Ovary (tissue), 9 donors: Measurements from ENCODE around the gene UGT3A2. TPM values are rescaled to one million over a fixed set of nuclear protein-coding genes. Genes with fewer than 3 reads are reported as not detected.
"Not testable (repeated sequence)": the region's sequence is repeated elsewhere in the genome, so short reads cannot be mapped to it uniquely, and the experiment has no call there.

Experiments used
- DNase-seq, 5 donors: peaks; one replicate each; pipeline ENCODE4 v3.0.0-alpha.2; 2019 to 2020
- H3K27ac ChIP-seq, 2 donors: fragments of 200-600 bp; one replicate each; pipeline versions ENCODE4 v1.5.1 to v1.8.0; 2019 to 2022
- H3K27me3 ChIP-seq: fragments of 200-600 bp; one replicate; pipeline ENCODE4 v1.8.0; 2022
- H3K36me3 ChIP-seq: fragments of 200-600 bp; sonication (generic); one replicate; pipeline ENCODE4 v1.5.1; 2019
- H3K4me1 ChIP-seq: one replicate; pipeline ENCODE4 v1.8.1; 2013; ENCODE audit warnings: mild to moderate bottlenecking, moderate library complexity; ENCODE audit not compliant: insufficient read depth
- H3K4me3 ChIP-seq: fragments of 200-600 bp; sonication (generic); one replicate; pipeline ENCODE4 v1.5.1; 2017
- H3K9me3 ChIP-seq, 2 donors: fragments of 200-600 bp in 1 of 2; sonication (generic) in 1 of 2; one replicate each; pipeline versions ENCODE4 v1.5.1 to v1.8.1; 2013 to 2019; ENCODE audit warnings: mild to moderate bottlenecking in 1 of 2, moderate library complexity in 1 of 2
- EP300 ChIP-seq: sonication (generic); formaldehyde crosslinking; IDR thresholded peaks from one replicate; pipeline ENCODE4 v1.6.1; 2017; ENCODE audit warnings: antibody characterized with exemption
- POLR2A ChIP-seq: fragments of 450-650 bp; IDR thresholded peaks from one replicate; pipeline ENCODE4 v1.6.1; 2017; ENCODE audit warnings: antibody characterized with exemption, mild to moderate bottlenecking, moderate library complexity
- WGBS, 3 donors: extraction: QIAGEN DNeasy Blood & Tissue Kit in 1 of 3; methylation state at CpG; one replicate each; pipeline versions ENCODE4 v1.1.5 to v1.1.7; 2013 to 2017; 5-methylcytosine and 5-hydroxymethylcytosine counted together
- intact Hi-C, 4 donors: fragments of 100-400 bp; cut with DNase I; formaldehyde crosslinking; loops; one replicate each; pipeline versions ENCODE4 v1.11.0 to v1.15.1; 2022 to 2023
- polyA plus RNA-seq, 2 donors: library from polyadenylated mRNA; stranded (reverse); fragments of 200-250 nt in 1 of 2; fragments of 350-450 nt in 1 of 2; fragmentation: Illumina TruSeq in 1 of 2; extraction: RNeasy Lipid Tissue Mini Kit (QIAGEN cat#74804) in 1 of 2; gene quantifications; one replicate each; pipeline ENCODE4 v1.2.3, GENCODE V29; 2013 to 2014
- total RNA-seq, 7 donors: library from RNA; depleted of rRNA in 2 of 7; stranded (reverse); fragments of >200 nt in 2 of 7; fragmentation: NEBNext Ultra II Directional in 3 of 7; extraction: Animal tissue kit (Norgen Biotek cat#: 25700) in 3 of 7; gene quantifications; one replicate each; pipeline versions ENCODE4 v1.1.0 to v1.2.4, GENCODE V29; 2016 to 2023
- TF ChIP-seq, protein P1 (sequence below), 3 donors: fragments of 450-650 bp in 2 of 3; fragments of 200-600 bp in 1 of 3; IDR thresholded peaks; one replicate each; pipeline versions ENCODE4 v1.5.1 to v1.8.0; 2016 to 2022; ENCODE audit warnings: antibody characterized with exemption in 3 of 3, mild to moderate bottlenecking in 1 of 3
- donor health status: DM: no; HTN: no; CAD: no; lungs with moderate emphysema.
- donor health status: DM: no; HTN: no; CAD: no.
- donor health status: Bipolar disorder and iron deficiency.
- donor health status: DM: yes; HTN: yes; CAD: no.
- donor health status: DM: no; HTN: no; CAD: no.
- donor health status: DM: yes; HTN: yes; CAD: no.

UGT3A2 gene
- total and polyA plus RNA-seq, 9 donors, result 0.23 TPM; not detected in 8

DNA sequence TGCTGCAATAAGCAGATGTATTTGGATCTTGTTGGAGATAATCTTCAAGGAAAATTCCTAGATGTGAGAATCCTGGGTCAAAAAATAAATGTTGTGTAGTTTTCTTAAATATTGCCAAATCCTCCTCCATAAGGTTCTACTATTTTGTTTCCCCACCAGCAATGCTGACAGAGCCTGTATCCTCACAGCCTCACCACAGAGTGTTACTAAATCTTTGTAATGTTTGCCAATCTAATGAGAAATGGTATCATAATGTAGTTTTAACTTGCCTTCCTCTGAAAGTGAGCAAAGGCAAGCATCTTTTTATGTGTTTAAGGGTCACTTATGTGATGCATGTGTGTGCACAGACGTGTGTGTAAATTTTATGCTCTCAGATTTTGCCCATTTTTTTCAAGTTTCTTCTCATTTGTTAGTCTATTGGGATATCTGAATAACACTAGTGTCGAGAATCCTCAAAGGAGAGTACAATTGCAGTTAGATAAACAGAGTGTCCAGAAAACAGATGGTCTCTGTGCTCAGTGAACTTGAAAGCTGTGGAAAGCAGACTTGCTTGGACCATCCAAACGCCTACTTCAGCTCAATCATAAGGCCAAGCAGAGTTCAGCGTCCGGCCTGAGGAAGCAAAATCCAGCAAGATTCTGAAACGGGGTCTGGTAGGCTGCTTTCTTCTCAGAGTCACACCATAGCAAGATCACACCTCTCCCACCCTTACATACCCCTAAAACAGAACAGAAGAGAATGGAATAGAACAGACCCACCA lies 39.8 kb downstream of the UGT3A2 start:
- H3K4me3 ChIP-seq, result no peak overlapping the region
- 69 to 82% (median 76%) methylated on average over 6 of the region's 6 CpGs for WGBS, 3 donors
- no peaks in the 10 kb centered on the region for H3K27me3 ChIP-seq
- H3K9me3 ChIP-seq, result no peaks in the 10 kb centered on the region
- no peak for DNase-seq
- no peak overlapping the region for H3K27ac ChIP-seq
- no peaks in the 10 kb centered on the region for H3K4me1 ChIP-seq
- no peak for TF ChIP-seq POLR2A
- TF ChIP-seq EP300, result no peak
- TF ChIP-seq, protein P1, sequence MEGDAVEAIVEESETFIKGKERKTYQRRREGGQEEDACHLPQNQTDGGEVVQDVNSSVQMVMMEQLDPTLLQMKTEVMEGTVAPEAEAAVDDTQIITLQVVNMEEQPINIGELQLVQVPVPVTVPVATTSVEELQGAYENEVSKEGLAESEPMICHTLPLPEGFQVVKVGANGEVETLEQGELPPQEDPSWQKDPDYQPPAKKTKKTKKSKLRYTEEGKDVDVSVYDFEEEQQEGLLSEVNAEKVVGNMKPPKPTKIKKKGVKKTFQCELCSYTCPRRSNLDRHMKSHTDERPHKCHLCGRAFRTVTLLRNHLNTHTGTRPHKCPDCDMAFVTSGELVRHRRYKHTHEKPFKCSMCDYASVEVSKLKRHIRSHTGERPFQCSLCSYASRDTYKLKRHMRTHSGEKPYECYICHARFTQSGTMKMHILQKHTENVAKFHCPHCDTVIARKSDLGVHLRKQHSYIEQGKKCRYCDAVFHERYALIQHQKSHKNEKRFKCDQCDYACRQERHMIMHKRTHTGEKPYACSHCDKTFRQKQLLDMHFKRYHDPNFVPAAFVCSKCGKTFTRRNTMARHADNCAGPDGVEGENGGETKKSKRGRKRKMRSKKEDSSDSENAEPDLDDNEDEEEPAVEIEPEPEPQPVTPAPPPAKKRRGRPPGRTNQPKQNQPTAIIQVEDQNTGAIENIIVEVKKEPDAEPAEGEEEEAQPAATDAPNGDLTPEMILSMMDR (IDR thresholded peaks at IDR 0.05), result no peak
- H3K36me3 ChIP-seq, result no peaks in the 10 kb centered on the region
- intact Hi-C loops, result no loop called here

DNA sequence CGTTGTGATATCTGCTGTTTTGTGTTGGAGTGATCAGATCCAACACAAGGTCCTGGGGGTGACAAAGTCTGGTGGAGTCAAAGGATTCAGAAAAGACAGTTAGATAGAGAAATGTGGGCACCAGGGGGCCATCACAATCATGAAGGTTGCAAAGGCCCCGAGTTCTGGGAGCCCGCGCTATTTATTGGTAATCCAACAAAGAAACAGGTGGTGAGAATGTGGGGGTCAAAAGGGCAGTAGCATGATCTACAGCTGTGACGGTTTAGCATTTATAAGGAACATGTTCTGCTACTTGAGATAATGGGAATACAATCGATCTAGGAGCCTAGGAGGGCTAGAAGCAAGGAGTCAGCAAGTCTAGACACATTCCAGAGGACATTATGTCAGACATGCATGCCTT lies 44.4 kb downstream of the UGT3A2 start:
- H3K4me1 ChIP-seq, H3K36me3 ChIP-seq, H3K4me3 ChIP-seq, H3K27me3 ChIP-seq, H3K27ac ChIP-seq, intact Hi-C loops, H3K9me3 ChIP-seq, DNase-seq: not testable (repeated sequence)
- 68 to 76% (median 69%) methylated on average over 6 of the region's 6 CpGs for WGBS, 3 donors

DNA sequence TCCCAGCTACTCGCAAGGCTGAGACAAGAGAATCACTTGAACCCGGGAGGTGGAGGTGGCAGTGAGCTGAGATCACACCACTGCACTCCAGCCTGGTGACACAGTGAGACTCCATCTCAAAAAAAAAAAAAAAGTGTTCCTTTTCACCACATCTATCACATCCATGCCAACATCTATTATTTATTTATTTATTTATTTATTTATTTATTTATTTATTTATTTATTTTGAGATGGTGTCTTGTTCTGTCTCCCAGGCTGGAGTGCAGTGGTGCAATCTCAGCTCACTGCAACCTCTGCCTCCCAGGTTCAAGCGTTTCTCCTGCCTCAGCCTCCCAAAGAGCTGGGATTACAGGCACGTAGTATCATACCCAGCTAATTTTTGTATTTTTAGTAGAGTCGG lies 47.1 kb downstream of the UGT3A2 start:
- H3K4me1 ChIP-seq, H3K27me3 ChIP-seq, H3K27ac ChIP-seq, DNase-seq, H3K9me3 ChIP-seq, intact Hi-C loops, H3K4me3 ChIP-seq, H3K36me3 ChIP-seq: not testable (repeated sequence)
- 88 to 91% (median 90%) methylated on average over 5 of the region's 5 CpGs for WGBS, 3 donors

DNA sequence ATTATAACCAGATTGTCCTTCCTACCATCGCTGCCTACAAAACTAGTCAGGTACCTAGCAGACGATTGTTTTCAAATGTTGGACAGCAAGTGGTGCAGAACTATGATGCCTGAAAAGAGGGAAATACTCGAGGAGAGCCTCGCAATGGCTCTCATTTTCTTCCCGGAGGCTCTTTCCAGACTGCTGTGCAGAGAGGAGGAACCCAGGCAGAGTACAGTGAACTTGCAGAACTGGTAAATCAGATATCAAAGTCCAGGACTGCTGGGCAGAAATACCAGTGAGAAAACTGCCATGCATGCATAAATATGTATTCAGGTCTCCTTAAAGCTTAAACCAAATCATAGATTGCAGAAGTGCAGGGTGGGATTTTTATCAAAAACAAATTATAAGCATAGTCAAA lies 49.1 kb downstream of the UGT3A2 start:
- Histone ChIP-seq H3K9me3 (peaks cover 0 to 7% of the 10 kb centered on the region in 2 donors), H3K27me3 (no peaks in the 10 kb centered on the region)

DNA sequence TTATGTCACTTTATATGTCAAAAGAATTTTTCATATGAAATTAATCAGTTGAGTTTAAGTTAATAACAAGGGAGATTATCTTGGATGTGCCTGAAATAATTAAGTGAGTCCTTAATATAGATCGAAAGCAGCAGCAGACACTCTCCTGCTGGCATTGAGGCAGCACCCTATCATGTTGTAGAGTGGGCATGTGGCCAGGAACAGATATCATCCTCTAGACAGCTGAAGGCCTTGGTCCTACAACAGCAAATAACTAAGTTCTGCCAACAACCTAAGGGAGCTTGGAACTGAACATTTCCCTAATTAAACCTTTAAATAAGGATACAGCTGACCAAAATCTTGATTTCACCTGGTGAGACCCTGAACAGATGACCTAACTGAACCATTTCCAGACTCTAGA lies 49.7 kb downstream of the UGT3A2 start:
- Histone ChIP-seq H3K27me3 (no peaks in the 10 kb centered on the region), H3K36me3 (no peaks in the 10 kb centered on the region), H3K27ac (no peak overlapping the region), H3K4me3 (no peak overlapping the region), H3K4me1 (no peaks in the 10 kb centered on the region), H3K9me3 (peaks cover 0 to 7% of the 10 kb centered on the region in 2 donors)
- TF ChIP-seq, protein P1 (IDR thresholded peaks at IDR 0.05), result no peak
- TF ChIP-seq POLR2A, result no peak
- no peak for TF ChIP-seq EP300
- WGBS, 3 donors, result 29 to 50% (median 30%) methylated on average over 1 of the region's 1 CpG
- intact Hi-C loops, result no loop called here
- no peak for DNase-seq

More for the DNA sequence above, 49.1 kb downstream of the UGT3A2 start:
- Histone ChIP-seq H3K4me1 (no peaks in the 10 kb centered on the region), H3K4me3 (no peak overlapping the region), H3K27ac (no peak overlapping the region), H3K36me3 (no peaks in the 10 kb centered on the region)
- WGBS, 3 donors, result 60 to 68% (median 64%) methylated on average over 5 of the region's 5 CpGs
- no peak for DNase-seq
- TF ChIP-seq EP300, result no peak
- TF ChIP-seq POLR2A, result no peak
- TF ChIP-seq, protein P1 (IDR thresholded peaks at IDR 0.05), result no peak
- intact Hi-C loops, result no loop called here
